HFFc6 (cell line): ENCODE results near the gene IQCE. TPM values are rescaled to one million over a fixed set of nuclear protein-coding genes. Genes with fewer than 3 reads are reported as not detected.

Experiments
- DNase-seq: peaks from one replicate; pipeline ENCODE4 v3.0.0-alpha.2; 2018
- H3K27ac Mint-ChIP-seq: 2 replicates; pipeline ENCODE4 v1.8.0; 2020; ENCODE audit warnings: mild to moderate bottlenecking, mixed read lengths
- H3K27me3 Mint-ChIP-seq: 2 replicates; pipeline ENCODE4 v1.8.0; 2021; ENCODE audit warnings: mild to moderate bottlenecking, moderate library complexity, mixed read lengths; ENCODE audit not compliant: insufficient read depth
- H3K36me3 Mint-ChIP-seq: 2 replicates; pipeline ENCODE4 v1.8.0; 2021; ENCODE audit warnings: low read depth, mixed read lengths
- H3K4me1 Mint-ChIP-seq: 2 replicates; pipeline ENCODE4 v1.8.0; 2020; ENCODE audit warnings: low read depth, mixed read lengths
- H3K4me3 Mint-ChIP-seq: 2 replicates; pipeline ENCODE4 v1.8.0; 2020; ENCODE audit warnings: mild to moderate bottlenecking, moderate library complexity, mixed read lengths
- H3K9me3 Mint-ChIP-seq: 2 replicates; pipeline ENCODE4 v1.8.0; 2020; ENCODE audit warnings: mild to moderate bottlenecking, mixed read lengths
- CTCF ChIP-seq: fragments of 200-600 bp; sonication (generic); IDR thresholded peaks from 2 replicates; pipeline ENCODE4 v1.5.0; 2021; ENCODE audit warnings: antibody characterized with exemption, mild to moderate bottlenecking
- total RNA-seq, 6 experiments: library from RNA; stranded (reverse); fragmentation: NEBNext Ultra II Directional; extraction: Animal tissue kit (Norgen Biotek cat#: 25700); gene quantifications; 2 replicates in 1 of 6; 3 replicates in 5 of 6; pipeline ENCODE4 v1.2.3, GENCODE V29; 2021

IQCE gene
- total RNA-seq, 6 experiments from 2014 or later, result 14.9 to 18.1 (median 17.0) TPM

- DNase-seq, result no peak
- no peaks in the 10 kb centered on the region for H3K9me3 Mint-ChIP-seq
- H3K27me3 Mint-ChIP-seq, result no peaks in the 10 kb centered on the region; the same call in 1 of the 2 replicates
- H3K4me3 Mint-ChIP-seq, result no peak overlapping the region
- peaks cover 13% of the 10 kb centered on the region for H3K36me3 Mint-ChIP-seq
- no peak for TF ChIP-seq CTCF
- no peaks in the 10 kb centered on the region for H3K4me1 Mint-ChIP-seq
- H3K27ac Mint-ChIP-seq, result no peak overlapping the region
These were observed 38.5 kb downstream of the IQCE start for GRCh38 chr7:2597273-2597640.

GRCh38 chr7:2598154-2598823, 39.5 kb downstream of the IQCE start:
- TF ChIP-seq CTCF, result no peak
- Mint-ChIP-seq H3K4me1 (no peaks in the 10 kb centered on the region), H3K4me3 (no peak overlapping the region), H3K27ac (no peak overlapping the region), H3K27me3 (no peaks in the 10 kb centered on the region; the same call in 1 of the 2 replicates), H3K36me3 (peaks cover 9% of the 10 kb centered on the region), H3K9me3 (no peaks in the 10 kb centered on the region)
- no peak for DNase-seq

- no peaks in the 10 kb centered on the region; the same call in 1 of the 2 replicates for H3K27me3 Mint-ChIP-seq
- H3K27ac Mint-ChIP-seq, result no peak overlapping the region
- no peak overlapping the region for H3K4me3 Mint-ChIP-seq
- H3K9me3 Mint-ChIP-seq, result no peaks in the 10 kb centered on the region
- H3K36me3 Mint-ChIP-seq, result peaks cover 9% of the 10 kb centered on the region
- DNase-seq, result no peak
- no peak for TF ChIP-seq CTCF
- no peaks in the 10 kb centered on the region for H3K4me1 Mint-ChIP-seq
These were observed 42.3 kb downstream of the IQCE start for GRCh38 chr7:2601065-2601464.

- DNase-seq, result no peak
- TF ChIP-seq CTCF, result no peak
- H3K4me1 Mint-ChIP-seq, result no peaks in the 10 kb centered on the region
- H3K27ac Mint-ChIP-seq, result no peak overlapping the region
- no peaks in the 10 kb centered on the region for H3K27me3 Mint-ChIP-seq
- H3K9me3 Mint-ChIP-seq, result no peaks in the 10 kb centered on the region
- H3K4me3 Mint-ChIP-seq, result no peak overlapping the region
- peaks cover 9% of the 10 kb centered on the region for H3K36me3 Mint-ChIP-seq
These were observed 43.1 kb downstream of the IQCE start for GRCh38 chr7:2601907-2602306.

- no peaks in the 10 kb centered on the region for H3K4me1 Mint-ChIP-seq
- no peaks in the 10 kb centered on the region for H3K9me3 Mint-ChIP-seq
- no peak overlapping the region for H3K27ac Mint-ChIP-seq
- peaks cover 9% of the 10 kb centered on the region for H3K36me3 Mint-ChIP-seq
- no peak overlapping the region for H3K4me3 Mint-ChIP-seq
- DNase-seq, result no peak
- TF ChIP-seq CTCF, result no peak
- H3K27me3 Mint-ChIP-seq, result no peaks in the 10 kb centered on the region
These were observed 43.7 kb downstream of the IQCE start for GRCh38 chr7:2602406-2603043.
